Glutamatergic neuron (in vitro differentiated cells): Measurements from ENCODE around the gene VPS9D1. TPM values are rescaled to one million over a fixed set of nuclear protein-coding genes. Genes with fewer than 3 reads are reported as not detected.
A peak's percentile ranks its signal among the peaks of the same experiment; 100 is the strongest.
"Not testable (repeated sequence)": the region's sequence is repeated elsewhere in the genome, so short reads cannot be mapped to it uniquely, and the experiment has no call there.

Source experiments
- DNase-seq: peaks from one replicate; pipeline ENCODE4 v3.0.0; 2022
- H3K27ac Mint-ChIP-seq: one replicate; pipeline ENCODE4 v1.8.0; 2020; ENCODE audit warnings: mild to moderate bottlenecking, mixed read lengths, inconsistent platforms; ENCODE audit not compliant: unreplicated experiment
- H3K27me3 Mint-ChIP-seq: one replicate; pipeline ENCODE4 v1.8.0; 2020; ENCODE audit warnings: mild to moderate bottlenecking, moderate library complexity, mixed read lengths, inconsistent platforms; ENCODE audit not compliant: unreplicated experiment
- H3K36me3 Mint-ChIP-seq: one replicate; pipeline ENCODE4 v1.8.0; 2020; ENCODE audit warnings: mild to moderate bottlenecking, mixed read lengths, inconsistent platforms; ENCODE audit not compliant: unreplicated experiment
- H3K4me1 Mint-ChIP-seq: one replicate; pipeline ENCODE4 v1.8.0; 2020; ENCODE audit warnings: mild to moderate bottlenecking, low read depth, mixed read lengths, inconsistent platforms; ENCODE audit not compliant: unreplicated experiment
- H3K4me3 Mint-ChIP-seq: one replicate; pipeline ENCODE4 v1.8.0; 2020; ENCODE audit warnings: mild to moderate bottlenecking, mixed read lengths, inconsistent platforms; ENCODE audit not compliant: unreplicated experiment
- H3K9me3 Mint-ChIP-seq: one replicate; pipeline ENCODE4 v1.8.0; 2020; ENCODE audit warnings: mild to moderate bottlenecking, moderate library complexity, mixed read lengths, inconsistent platforms; ENCODE audit not compliant: unreplicated experiment
- CTCF ChIP-seq: fragments of 200-600 bp; sonication (generic); IDR thresholded peaks from one replicate; pipeline ENCODE4 v1.5.0; 2021; ENCODE audit not compliant: partially characterized antibody, unreplicated experiment
- total RNA-seq: library from RNA; stranded (reverse); fragmentation: NEBNext Ultra II Directional; extraction: Animal tissue kit (Norgen Biotek cat#: 25700); gene quantifications from one replicate; pipeline ENCODE4 v1.2.1, GENCODE V29; 2021; ENCODE audit not compliant: unreplicated experiment

The VPS9D1 gene
- total RNA-seq, 1 donor from 2014 or later, result 19.5 TPM

DNA sequence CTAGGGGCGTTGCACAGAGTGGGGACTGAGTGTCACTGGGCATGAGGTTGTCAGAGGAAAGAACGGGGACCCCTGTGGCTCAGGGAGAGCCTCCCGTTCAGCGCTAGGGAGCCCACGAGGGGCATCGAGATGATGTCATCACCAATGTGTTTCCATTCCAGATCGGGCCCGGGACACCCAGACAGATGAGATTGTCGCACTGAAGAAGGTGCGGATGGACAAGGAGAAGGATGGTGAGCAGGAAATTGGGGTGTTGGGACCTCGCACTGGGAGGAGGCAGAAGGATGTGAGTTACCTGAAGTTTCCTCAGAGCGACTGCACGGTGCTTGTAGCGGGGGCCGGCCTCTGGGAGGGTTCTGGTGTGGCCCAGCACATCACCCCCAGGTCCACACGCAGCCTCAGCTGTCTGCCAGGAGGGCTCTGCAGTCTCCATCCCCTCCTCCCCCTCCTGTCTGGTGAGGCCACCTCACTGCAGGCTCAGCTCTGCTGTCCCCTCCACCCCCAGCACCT is 30.3 kb downstream of the VPS9D1 start:
- no peak for TF ChIP-seq CTCF
- H3K9me3 Mint-ChIP-seq, result peaks cover 11% of the 10 kb centered on the region
- H3K4me1 Mint-ChIP-seq, result peaks cover 7% of the 10 kb centered on the region
- no peak overlapping the region for H3K27ac Mint-ChIP-seq
- H3K4me3 Mint-ChIP-seq, result no peak overlapping the region
- no peaks in the 10 kb centered on the region for H3K36me3 Mint-ChIP-seq
- peaks cover 12% of the 10 kb centered on the region for H3K27me3 Mint-ChIP-seq
- DNase-seq, result no peak

DNA sequence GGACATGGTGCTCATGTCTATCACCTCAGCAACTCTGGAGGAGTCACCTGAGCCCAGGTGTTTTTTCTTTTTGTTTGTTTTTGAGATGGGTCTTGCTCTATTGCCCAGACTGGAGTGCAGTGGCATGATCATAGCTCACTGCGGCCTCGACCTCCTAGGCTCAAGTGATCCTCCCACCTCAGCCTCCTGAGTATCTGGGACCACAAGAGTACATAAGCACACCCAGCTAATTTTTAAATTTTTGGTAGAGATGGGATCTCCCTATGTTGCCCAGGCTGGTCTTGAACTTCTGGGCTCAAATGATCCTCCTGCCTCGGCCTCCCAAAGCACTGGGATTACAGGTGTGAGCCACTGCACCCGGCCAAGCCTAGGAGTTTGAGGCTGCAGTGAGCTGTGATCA is 31.1 kb downstream of the VPS9D1 start:
- DNase-seq, H3K4me3 Mint-ChIP-seq, H3K27ac Mint-ChIP-seq, H3K4me1 Mint-ChIP-seq, H3K36me3 Mint-ChIP-seq: not testable (repeated sequence)
- peaks cover 11% of the 10 kb centered on the region for H3K9me3 Mint-ChIP-seq
- peaks cover 12% of the 10 kb centered on the region for H3K27me3 Mint-ChIP-seq

DNA sequence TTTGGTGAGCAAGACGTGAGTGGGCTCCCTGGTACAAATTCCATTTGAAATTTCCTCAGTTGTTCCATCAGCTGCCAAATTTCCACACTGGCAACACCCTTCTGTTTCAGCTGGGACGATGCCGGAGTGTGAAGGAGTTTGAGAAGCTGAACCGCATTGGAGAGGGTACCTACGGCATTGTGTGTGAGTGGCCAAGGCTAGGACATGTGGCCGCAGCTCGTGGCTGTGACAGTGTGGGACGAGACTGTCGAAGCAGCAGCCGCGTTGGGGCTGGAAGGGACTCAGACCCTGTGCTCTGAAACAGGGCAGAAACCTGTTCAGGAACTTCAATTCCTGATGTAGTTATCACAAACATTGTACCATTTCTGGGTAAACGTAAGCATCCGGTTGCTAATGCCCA is 31.6 kb downstream of the VPS9D1 start:
- Mint-ChIP-seq H3K9me3 (peaks cover 11% of the 10 kb centered on the region), H3K36me3 (peaks cover 6% of the 10 kb centered on the region), H3K4me1 (peaks cover 5% of the 10 kb centered on the region), H3K27ac (no peak overlapping the region), H3K4me3 (no peak overlapping the region), H3K27me3 (peaks cover 12% of the 10 kb centered on the region)
- no peak for TF ChIP-seq CTCF
- no peak for DNase-seq

GRCh38 chr16:89688395-89688794 is 32.3 kb downstream of the VPS9D1 start:
- no peak for DNase-seq
- Mint-ChIP-seq H3K27me3 (peaks cover 9% of the 10 kb centered on the region), H3K4me1 (peaks cover 5% of the 10 kb centered on the region), H3K4me3 (peak overlapping the region; percentile 34), H3K9me3 (peaks cover 11% of the 10 kb centered on the region), H3K36me3 (peaks cover 6% of the 10 kb centered on the region), H3K27ac (no peak overlapping the region)
- TF ChIP-seq CTCF, result no peak

GRCh38 chr16:89687092-89687940 is 33.4 kb downstream of the VPS9D1 start:
- H3K27me3 Mint-ChIP-seq, result peaks cover 8% of the 10 kb centered on the region
- peak overlapping the region; percentile 88 for H3K4me3 Mint-ChIP-seq

More at GRCh38 chr16:89687092-89687940, 33.4 kb downstream of the VPS9D1 start:
- H3K4me1 Mint-ChIP-seq, result peaks cover 5% of the 10 kb centered on the region
- peaks cover 6% of the 10 kb centered on the region for H3K36me3 Mint-ChIP-seq
- H3K27ac Mint-ChIP-seq, result peak overlapping the region; percentile 55
- DNase-seq, result no peak
- TF ChIP-seq CTCF, result no peak
- peaks cover 9% of the 10 kb centered on the region for H3K9me3 Mint-ChIP-seq
